Fibroblast of mammary gland (primary cell): ENCODE measurements around the gene IDS.

Source experiments
- DNase-seq: peaks from one replicate; pipeline ENCODE4 v3.0.0-alpha.2; 2010; ENCODE audit warnings: low read depth
- H3K4me3 ChIP-seq: 2 replicates; pipeline ENCODE4 v1.5.1; 2011; ENCODE audit warnings: low read depth, mild to moderate bottlenecking, low read length, moderate library complexity; ENCODE audit not compliant: control insufficient read depth
- CTCF ChIP-seq: conservative IDR thresholded peaks from 2 replicates; pipeline ENCODE4 v1.5.1; 2011; ENCODE audit warnings: low read depth, low read length, inconsistent platforms; ENCODE audit not compliant: control insufficient read depth, insufficient read depth

The IDS gene

GRCh38 chrX:149517308-149517707 is 12.2 kb upstream of the IDS start:
- H3K4me3 ChIP-seq = no peak overlapping the region
- DNase-seq = no peak
- no peak for TF ChIP-seq CTCF

- TF ChIP-seq CTCF = no peak
- no peak for DNase-seq
- no peak overlapping the region for H3K4me3 ChIP-seq
Observed at GRCh38 chrX:149516604-149517003, 11.5 kb upstream of the IDS start.

- no peak overlapping the region for H3K4me3 ChIP-seq
- DNase-seq = no peak
- TF ChIP-seq CTCF = no peak
Observed at GRCh38 chrX:149515954-149516602, 11.0 kb upstream of the IDS start.

- no peak for TF ChIP-seq CTCF
- H3K4me3 ChIP-seq = no peak overlapping the region
- peak; percentile 54 for DNase-seq
Observed at GRCh38 chrX:149513825-149514428, 8.8 kb upstream of the IDS start.

GRCh38 chrX:149512225-149512885 is 7.2 kb upstream of the IDS start:
- peak; percentile 61 for TF ChIP-seq CTCF
- H3K4me3 ChIP-seq = no peak overlapping the region
- peak; percentile 44 for DNase-seq

GRCh38 chrX:149511081-149511480 is 6.0 kb upstream of the IDS start:
- DNase-seq = peak; percentile 49
- no peak for TF ChIP-seq CTCF
- H3K4me3 ChIP-seq = no peak overlapping the region
